ENCODE results near the gene C19orf67. TPM values are rescaled to one million over a fixed set of nuclear protein-coding genes. Genes with fewer than 3 reads are reported as not detected.

C19orf67 gene
- total and polyA plus RNA-seq, 2 experiments from 2014 or later: not detected

DNA sequence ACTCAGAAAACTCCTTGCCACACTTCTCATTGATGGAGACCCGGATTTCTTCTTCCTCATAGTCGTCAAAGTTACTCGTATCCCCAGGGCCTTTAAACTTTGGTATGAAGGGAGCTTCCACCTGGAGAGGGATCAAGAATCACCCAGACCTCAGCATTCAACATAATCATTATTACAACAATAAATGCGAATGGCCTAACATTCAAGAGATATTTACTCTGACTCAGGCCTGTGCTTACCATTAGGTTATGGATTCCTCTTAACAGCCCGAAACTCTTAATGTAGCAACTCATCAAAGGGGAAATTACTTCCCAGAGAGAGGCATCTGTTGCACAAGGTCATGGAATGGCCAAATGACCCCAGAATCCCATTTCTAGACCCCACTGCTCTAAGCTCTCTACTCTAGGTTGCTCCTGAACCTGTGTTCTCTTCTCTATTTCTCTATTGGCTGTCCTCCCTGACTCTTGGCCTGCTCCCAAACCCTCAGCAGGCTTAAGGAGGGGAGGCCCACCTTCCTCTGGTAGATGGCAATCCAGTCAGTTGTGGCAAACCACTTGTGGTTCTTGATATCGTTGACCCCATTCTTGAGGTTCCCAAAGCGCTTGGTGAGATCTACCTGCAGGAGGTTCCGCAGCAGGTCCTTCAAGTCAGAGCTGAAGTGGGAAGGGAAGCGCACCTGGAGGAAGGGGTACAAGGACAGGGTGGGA is 7.7 kb upstream of the C19orf67 start:
- ATAC-seq: no peak
- peaks cover 15% of the 10 kb centered on the region for H3K9me3 Mint-ChIP-seq
- H3K4me3 ChIP-seq: no peak overlapping the region
- no peak overlapping the region for H2AFZ ChIP-seq
- peaks cover 12% of the 10 kb centered on the region for H3K27me3 ChIP-seq (ENCODE audit: insufficient read depth)
- H3K4me1 Mint-ChIP-seq: peaks cover 12% of the 10 kb centered on the region
- H3K4me2 ChIP-seq: no peak overlapping the region
- H4K20me1 ChIP-seq (replicated peaks; ENCODE audit: insufficient read depth): peaks cover 6% of the 10 kb centered on the region; the same call in 1 of the 2 replicates
- H3K27ac ChIP-seq (ENCODE audit: low read depth): no peak overlapping the region
- DNase-seq (ENCODE audit: low spot score): no peak
- H3K36me3 ChIP-seq (ENCODE audit: insufficient read depth): peaks cover 5% of the 10 kb centered on the region; the same call in 1 of the 2 replicates
- H3F3A ChIP-seq (replicated peaks; ENCODE audit: low read depth): peaks cover 32% of the 10 kb centered on the region
- no peaks in the 10 kb centered on the region for H3K9me2 ChIP-seq (ENCODE audit: insufficient read depth)
- H3K27ac Mint-ChIP-seq: no peak overlapping the region
- H3K4me3 Mint-ChIP-seq: peak overlapping the region; percentile 45; the same call in 1 of the 3 replicates
- peaks cover 23% of the 10 kb centered on the region for H3K27me3 Mint-ChIP-seq (ENCODE audit: insufficient read depth, low read depth, poor library complexity)
- peaks cover 8% of the 10 kb centered on the region for H3K4me1 ChIP-seq (ENCODE audit: insufficient read depth)
- TF ChIP-seq, protein P1, sequence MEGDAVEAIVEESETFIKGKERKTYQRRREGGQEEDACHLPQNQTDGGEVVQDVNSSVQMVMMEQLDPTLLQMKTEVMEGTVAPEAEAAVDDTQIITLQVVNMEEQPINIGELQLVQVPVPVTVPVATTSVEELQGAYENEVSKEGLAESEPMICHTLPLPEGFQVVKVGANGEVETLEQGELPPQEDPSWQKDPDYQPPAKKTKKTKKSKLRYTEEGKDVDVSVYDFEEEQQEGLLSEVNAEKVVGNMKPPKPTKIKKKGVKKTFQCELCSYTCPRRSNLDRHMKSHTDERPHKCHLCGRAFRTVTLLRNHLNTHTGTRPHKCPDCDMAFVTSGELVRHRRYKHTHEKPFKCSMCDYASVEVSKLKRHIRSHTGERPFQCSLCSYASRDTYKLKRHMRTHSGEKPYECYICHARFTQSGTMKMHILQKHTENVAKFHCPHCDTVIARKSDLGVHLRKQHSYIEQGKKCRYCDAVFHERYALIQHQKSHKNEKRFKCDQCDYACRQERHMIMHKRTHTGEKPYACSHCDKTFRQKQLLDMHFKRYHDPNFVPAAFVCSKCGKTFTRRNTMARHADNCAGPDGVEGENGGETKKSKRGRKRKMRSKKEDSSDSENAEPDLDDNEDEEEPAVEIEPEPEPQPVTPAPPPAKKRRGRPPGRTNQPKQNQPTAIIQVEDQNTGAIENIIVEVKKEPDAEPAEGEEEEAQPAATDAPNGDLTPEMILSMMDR (conservative IDR thresholded peaks at IDR 0.05; ENCODE audit: low read depth in 2 of 2): no peak
- TF ChIP-seq ZNF331 (CRISPR knock-in tag; IDR thresholded peaks at IDR 0.05; ENCODE audit: low read depth) (no peak), POLR2AphosphoS5 (IDR thresholded peaks at IDR 0.05; ENCODE audit: low read depth) (no peak), ZNF114 (CRISPR knock-in tag; IDR thresholded peaks at IDR 0.05) (no peak)
- TF ChIP-seq, protein P2, sequence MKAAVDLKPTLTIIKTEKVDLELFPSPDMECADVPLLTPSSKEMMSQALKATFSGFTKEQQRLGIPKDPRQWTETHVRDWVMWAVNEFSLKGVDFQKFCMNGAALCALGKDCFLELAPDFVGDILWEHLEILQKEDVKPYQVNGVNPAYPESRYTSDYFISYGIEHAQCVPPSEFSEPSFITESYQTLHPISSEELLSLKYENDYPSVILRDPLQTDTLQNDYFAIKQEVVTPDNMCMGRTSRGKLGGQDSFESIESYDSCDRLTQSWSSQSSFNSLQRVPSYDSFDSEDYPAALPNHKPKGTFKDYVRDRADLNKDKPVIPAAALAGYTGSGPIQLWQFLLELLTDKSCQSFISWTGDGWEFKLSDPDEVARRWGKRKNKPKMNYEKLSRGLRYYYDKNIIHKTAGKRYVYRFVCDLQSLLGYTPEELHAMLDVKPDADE (IDR thresholded peaks at IDR 0.05): no peak
- TF ChIP-seq, protein P3, sequence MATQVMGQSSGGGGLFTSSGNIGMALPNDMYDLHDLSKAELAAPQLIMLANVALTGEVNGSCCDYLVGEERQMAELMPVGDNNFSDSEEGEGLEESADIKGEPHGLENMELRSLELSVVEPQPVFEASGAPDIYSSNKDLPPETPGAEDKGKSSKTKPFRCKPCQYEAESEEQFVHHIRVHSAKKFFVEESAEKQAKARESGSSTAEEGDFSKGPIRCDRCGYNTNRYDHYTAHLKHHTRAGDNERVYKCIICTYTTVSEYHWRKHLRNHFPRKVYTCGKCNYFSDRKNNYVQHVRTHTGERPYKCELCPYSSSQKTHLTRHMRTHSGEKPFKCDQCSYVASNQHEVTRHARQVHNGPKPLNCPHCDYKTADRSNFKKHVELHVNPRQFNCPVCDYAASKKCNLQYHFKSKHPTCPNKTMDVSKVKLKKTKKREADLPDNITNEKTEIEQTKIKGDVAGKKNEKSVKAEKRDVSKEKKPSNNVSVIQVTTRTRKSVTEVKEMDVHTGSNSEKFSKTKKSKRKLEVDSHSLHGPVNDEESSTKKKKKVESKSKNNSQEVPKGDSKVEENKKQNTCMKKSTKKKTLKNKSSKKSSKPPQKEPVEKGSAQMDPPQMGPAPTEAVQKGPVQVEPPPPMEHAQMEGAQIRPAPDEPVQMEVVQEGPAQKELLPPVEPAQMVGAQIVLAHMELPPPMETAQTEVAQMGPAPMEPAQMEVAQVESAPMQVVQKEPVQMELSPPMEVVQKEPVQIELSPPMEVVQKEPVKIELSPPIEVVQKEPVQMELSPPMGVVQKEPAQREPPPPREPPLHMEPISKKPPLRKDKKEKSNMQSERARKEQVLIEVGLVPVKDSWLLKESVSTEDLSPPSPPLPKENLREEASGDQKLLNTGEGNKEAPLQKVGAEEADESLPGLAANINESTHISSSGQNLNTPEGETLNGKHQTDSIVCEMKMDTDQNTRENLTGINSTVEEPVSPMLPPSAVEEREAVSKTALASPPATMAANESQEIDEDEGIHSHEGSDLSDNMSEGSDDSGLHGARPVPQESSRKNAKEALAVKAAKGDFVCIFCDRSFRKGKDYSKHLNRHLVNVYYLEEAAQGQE (IDR thresholded peaks at IDR 0.05; ENCODE audit: unreplicated experiment): no peak
- TF ChIP-seq, protein P4, sequence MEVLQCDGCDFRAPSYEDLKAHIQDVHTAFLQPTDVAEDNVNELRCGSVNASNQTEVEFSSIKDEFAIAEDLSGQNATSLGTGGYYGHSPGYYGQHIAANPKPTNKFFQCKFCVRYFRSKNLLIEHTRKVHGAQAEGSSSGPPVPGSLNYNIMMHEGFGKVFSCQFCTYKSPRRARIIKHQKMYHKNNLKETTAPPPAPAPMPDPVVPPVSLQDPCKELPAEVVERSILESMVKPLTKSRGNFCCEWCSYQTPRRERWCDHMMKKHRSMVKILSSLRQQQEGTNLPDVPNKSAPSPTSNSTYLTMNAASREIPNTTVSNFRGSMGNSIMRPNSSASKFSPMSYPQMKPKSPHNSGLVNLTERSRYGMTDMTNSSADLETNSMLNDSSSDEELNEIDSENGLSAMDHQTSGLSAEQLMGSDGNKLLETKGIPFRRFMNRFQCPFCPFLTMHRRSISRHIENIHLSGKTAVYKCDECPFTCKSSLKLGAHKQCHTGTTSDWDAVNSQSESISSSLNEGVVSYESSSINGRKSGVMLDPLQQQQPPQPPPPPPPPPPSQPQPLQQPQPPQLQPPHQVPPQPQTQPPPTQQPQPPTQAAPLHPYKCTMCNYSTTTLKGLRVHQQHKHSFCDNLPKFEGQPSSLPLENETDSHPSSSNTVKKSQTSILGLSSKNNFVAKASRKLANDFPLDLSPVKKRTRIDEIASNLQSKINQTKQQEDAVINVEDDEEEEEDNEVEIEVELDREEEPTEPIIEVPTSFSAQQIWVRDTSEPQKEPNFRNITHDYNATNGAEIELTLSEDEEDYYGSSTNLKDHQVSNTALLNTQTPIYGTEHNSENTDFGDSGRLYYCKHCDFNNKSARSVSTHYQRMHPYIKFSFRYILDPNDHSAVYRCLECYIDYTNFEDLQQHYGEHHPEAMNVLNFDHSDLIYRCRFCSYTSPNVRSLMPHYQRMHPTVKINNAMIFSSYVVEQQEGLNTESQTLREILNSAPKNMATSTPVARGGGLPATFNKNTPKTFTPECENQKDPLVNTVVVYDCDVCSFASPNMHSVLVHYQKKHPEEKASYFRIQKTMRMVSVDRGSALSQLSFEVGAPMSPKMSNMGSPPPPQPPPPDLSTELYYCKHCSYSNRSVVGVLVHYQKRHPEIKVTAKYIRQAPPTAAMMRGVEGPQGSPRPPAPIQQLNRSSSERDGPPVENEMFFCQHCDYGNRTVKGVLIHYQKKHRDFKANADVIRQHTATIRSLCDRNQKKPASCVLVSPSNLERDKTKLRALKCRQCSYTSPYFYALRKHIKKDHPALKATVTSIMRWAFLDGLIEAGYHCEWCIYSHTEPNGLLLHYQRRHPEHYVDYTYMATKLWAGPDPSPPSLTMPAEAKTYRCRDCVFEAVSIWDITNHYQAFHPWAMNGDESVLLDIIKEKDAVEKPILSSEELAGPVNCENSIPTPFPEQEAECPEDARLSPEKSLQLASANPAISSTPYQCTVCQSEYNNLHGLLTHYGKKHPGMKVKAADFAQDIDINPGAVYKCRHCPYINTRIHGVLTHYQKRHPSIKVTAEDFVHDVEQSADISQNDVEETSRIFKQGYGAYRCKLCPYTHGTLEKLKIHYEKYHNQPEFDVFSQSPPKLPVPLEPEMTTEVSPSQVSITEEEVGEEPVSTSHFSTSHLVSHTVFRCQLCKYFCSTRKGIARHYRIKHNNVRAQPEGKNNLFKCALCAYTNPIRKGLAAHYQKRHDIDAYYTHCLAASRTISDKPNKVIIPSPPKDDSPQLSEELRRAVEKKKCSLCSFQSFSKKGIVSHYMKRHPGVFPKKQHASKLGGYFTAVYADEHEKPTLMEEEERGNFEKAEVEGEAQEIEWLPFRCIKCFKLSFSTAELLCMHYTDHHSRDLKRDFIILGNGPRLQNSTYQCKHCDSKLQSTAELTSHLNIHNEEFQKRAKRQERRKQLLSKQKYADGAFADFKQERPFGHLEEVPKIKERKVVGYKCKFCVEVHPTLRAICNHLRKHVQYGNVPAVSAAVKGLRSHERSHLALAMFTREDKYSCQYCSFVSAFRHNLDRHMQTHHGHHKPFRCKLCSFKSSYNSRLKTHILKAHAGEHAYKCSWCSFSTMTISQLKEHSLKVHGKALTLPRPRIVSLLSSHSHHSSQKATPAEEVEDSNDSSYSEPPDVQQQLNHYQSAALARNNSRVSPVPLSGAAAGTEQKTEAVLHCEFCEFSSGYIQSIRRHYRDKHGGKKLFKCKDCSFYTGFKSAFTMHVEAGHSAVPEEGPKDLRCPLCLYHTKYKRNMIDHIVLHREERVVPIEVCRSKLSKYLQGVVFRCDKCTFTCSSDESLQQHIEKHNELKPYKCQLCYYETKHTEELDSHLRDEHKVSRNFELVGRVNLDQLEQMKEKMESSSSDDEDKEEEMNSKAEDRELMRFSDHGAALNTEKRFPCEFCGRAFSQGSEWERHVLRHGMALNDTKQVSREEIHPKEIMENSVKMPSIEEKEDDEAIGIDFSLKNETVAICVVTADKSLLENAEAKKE (CRISPR knock-in tag; IDR thresholded peaks at IDR 0.05): no peak
- H3K36me3 Mint-ChIP-seq (ENCODE audit: low read depth): peaks cover 30% of the 10 kb centered on the region
- no peaks in the 10 kb centered on the region for H3K79me2 ChIP-seq (replicated peaks; ENCODE audit: insufficient read depth)
